K562 (cell line): ENCODE measurements around the gene SH3GLB2. TPM values are rescaled to one million over a fixed set of nuclear protein-coding genes. Genes with fewer than 3 reads are reported as not detected.
A peak's percentile ranks its signal among the peaks of the same experiment; 100 is the strongest.

ENCODE experiments used
- CREB3 ChIP-seq: fragments of 450-650 bp; conservative IDR thresholded peaks from 2 replicates; pipeline ENCODE4 v1.6.1; 2016; ENCODE audit warnings: missing genetic modification characterization, low read depth, mild to moderate bottlenecking, missing compliant biosample characterization, moderate library complexity
- WHSC1 ChIP-seq: IDR thresholded peaks from one replicate; pipeline ENCODE4 v1.6.1; 2012; ENCODE audit warnings: low read length, control low read depth, inconsistent platforms
- ZNF511 ChIP-seq: sonication (generic); formaldehyde crosslinking; IDR thresholded peaks from 2 replicates; pipeline ENCODE4 v1.8.0; 2022; ENCODE audit warnings: mild to moderate bottlenecking, missing genetic modification reagents
- ZNF740 ChIP-seq, 3 experiments: fragments of 200-800 bp in 1 of 3; sonication (Bioruptor generic) in 1 of 3; sonication (generic) in 1 of 3; formaldehyde crosslinking in 1 of 3; IDR thresholded peaks; 2 replicates each; pipeline versions ENCODE4 v1.6.1 to v1.8.0; 2016 to 2022; ENCODE audit warnings: mild to moderate bottlenecking in 2 of 3, missing compliant biosample characterization in 2 of 3, missing genetic modification characterization in 2 of 3, missing genetic modification reagents in 1 of 3
- polyA plus RNA-seq, 8 experiments: library from polyadenylated mRNA; depleted of rRNA in 4 of 8; stranded (reverse) in 5 of 8; unstranded in 3 of 8; fragments of >200 nt; fragmentation: Nextera tagmentation in 2 of 8; fragmentation: Illumina TruSeq in 1 of 8; extraction: Ambion mirVana in 2 of 8; extraction: Trizol in 1 of 8; gene quantifications; 2 replicates each; pipeline versions ENCODE4 v1.2.1 to v1.2.3, GENCODE V29; 2011 to 2014; ENCODE audit warnings: inconsistent platforms in 1 of 8, missing spikeins in 1 of 8
- total RNA-seq, 7 experiments: library from RNA; depleted of rRNA in 6 of 7; stranded (reverse); fragments of >200 nt in 6 of 7; fragmentation: Illumina TruSeq in 2 of 7; extraction: Trizol in 2 of 7; gene quantifications; 2 replicates each; pipeline versions ENCODE4 v1.2.1 to v1.2.3, GENCODE V29; 2011 to 2021; ENCODE audit warnings: low replicate concordance in 1 of 7
- TF ChIP-seq, protein P1 (sequence below): IDR thresholded peaks from 3 replicates; pipeline ENCODE4 v1.6.1; 2011; ENCODE audit warnings: borderline replicate concordance, mild to moderate bottlenecking, moderate library complexity; ENCODE audit not compliant: insufficient read length; ENCODE audit errors: extremely low read depth

SH3GLB2 gene
- total and polyA plus RNA-seq, 9 of the 15 experiments (the other 6 are each of a cell fraction or from before 2014, with no cell fraction given): 0.20 to 118 (median 58.8) TPM

DNA sequence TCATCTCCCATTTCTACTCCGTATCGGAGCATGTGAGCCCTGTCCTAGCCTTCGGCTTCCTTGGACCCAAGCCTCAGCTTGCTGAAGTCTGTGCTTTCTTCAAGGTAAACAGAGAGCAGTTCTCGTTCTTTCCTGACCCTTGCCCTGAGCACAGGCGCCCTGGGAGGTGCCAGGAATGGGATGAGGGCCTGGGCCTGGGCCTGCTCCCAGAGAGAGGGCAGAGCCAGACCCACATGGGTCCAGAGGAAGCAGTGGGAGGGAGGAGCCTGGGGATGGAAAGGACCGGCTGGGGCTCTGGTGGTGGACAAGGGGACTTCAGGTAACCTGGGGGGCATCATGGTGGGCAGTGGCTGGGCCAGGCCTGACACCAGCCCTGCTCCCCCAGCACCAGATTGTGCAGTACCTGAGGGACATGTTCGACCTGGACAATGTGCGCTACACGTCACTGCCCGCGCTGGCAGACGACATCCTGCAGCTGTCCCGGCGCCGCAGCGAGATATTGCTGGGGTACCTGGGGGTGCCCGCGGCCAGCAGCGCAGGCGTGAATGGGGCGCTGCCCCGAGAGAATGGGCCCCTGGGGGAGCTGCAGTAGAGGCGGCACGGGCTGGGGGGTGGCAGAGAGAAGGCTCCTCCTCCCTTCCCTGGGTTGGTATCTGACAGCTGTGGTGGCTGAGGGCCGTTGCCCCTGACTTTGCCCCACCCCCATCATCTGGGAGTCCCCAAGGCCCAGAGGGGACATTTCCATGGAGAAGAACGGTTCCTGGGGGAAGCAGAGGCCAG is 41.9 kb upstream of the SH3GLB2 start (continued):
- 0 out of 2 replicates have a peak, but pooled peaks have one; percentile 12 for TF ChIP-seq CREB3 (tag)
- peak; percentile 39 for TF ChIP-seq WHSC1
- TF ChIP-seq, protein P1, sequence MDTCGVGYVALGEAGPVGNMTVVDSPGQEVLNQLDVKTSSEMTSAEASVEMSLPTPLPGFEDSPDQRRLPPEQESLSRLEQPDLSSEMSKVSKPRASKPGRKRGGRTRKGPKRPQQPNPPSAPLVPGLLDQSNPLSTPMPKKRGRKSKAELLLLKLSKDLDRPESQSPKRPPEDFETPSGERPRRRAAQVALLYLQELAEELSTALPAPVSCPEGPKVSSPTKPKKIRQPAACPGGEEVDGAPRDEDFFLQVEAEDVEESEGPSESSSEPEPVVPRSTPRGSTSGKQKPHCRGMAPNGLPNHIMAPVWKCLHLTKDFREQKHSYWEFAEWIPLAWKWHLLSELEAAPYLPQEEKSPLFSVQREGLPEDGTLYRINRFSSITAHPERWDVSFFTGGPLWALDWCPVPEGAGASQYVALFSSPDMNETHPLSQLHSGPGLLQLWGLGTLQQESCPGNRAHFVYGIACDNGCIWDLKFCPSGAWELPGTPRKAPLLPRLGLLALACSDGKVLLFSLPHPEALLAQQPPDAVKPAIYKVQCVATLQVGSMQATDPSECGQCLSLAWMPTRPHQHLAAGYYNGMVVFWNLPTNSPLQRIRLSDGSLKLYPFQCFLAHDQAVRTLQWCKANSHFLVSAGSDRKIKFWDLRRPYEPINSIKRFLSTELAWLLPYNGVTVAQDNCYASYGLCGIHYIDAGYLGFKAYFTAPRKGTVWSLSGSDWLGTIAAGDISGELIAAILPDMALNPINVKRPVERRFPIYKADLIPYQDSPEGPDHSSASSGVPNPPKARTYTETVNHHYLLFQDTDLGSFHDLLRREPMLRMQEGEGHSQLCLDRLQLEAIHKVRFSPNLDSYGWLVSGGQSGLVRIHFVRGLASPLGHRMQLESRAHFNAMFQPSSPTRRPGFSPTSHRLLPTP: no peak
- TF ChIP-seq ZNF740 (CRISPR knock-in tag; IDR thresholded peaks at IDR 0.05): 0 out of 2 replicates have a peak, but pooled peaks have one; percentile 36
- TF ChIP-seq ZNF740 (tag; IDR thresholded peaks at IDR 0.05): no peak
- TF ChIP-seq ZNF511 (CRISPR knock-in tag): 0 out of 2 replicates have a peak, but pooled peaks have one; percentile 12
